H1 (cell line): ENCODE measurements around the gene ZNF648. TPM values are rescaled to one million over a fixed set of nuclear protein-coding genes. Genes with fewer than 3 reads are reported as not detected.

Source experiments
- ATF3 ChIP-seq: IDR thresholded peaks from 2 replicates; pipeline ENCODE4 v1.6.1; 2011; ENCODE audit warnings: low read depth, mild to moderate bottlenecking, low read length; ENCODE audit not compliant: insufficient read depth
- CTCF ChIP-seq, 3 experiments: IDR thresholded peaks; 1 replicate in 2 of 3; 2 replicates in 1 of 3; pipeline versions ENCODE4 v1.5.1 to v1.6.1; 2011; ENCODE audit warnings: low read length in 3 of 3, mild to moderate bottlenecking in 3 of 3, inconsistent platforms in 2 of 3, low read depth in 1 of 3, moderate library complexity in 1 of 3; ENCODE audit not compliant: insufficient read depth in 1 of 3; ENCODE audit errors: control extremely low read depth in 1 of 3
- E2F6 ChIP-seq: IDR thresholded peaks from 2 replicates; pipeline ENCODE4 v1.6.1; 2012; ENCODE audit warnings: inconsistent platforms
- FOSL1 ChIP-seq: IDR thresholded peaks from 2 replicates; pipeline ENCODE4 v1.6.1; 2011; ENCODE audit warnings: mild to moderate bottlenecking, low read depth, low read length, moderate library complexity; ENCODE audit not compliant: insufficient read depth
- GTF2F1 ChIP-seq: IDR thresholded peaks from 2 replicates; pipeline ENCODE4 v1.6.1; 2012; ENCODE audit warnings: low read depth, low read length, improper control_type of control experiment, borderline replicate concordance
- HDAC6 ChIP-seq: IDR thresholded peaks from one replicate; pipeline ENCODE4 v1.7.1; 2012; ENCODE audit warnings: low read depth, mild to moderate bottlenecking, inconsistent platforms, low read length, moderate library complexity
- KDM4A ChIP-seq: IDR thresholded peaks from one replicate; pipeline ENCODE4 v1.7.1; 2012; ENCODE audit warnings: low read depth, mild to moderate bottlenecking, moderate library complexity, low read length, inconsistent platforms; ENCODE audit not compliant: severe bottlenecking
- KDM5A ChIP-seq: fragments of 200-600 bp; IDR thresholded peaks from 2 replicates; pipeline ENCODE4 v1.7.1; 2012; ENCODE audit warnings: mild to moderate bottlenecking, low read length, inconsistent platforms, mixed read lengths
- RNF2 ChIP-seq: fragments of 200-900, 300-1000 bp; sonication (generic); IDR thresholded peaks from 2 replicates; pipeline ENCODE4 v1.7.1; 2016; ENCODE audit warnings: borderline replicate concordance, low read depth, mild to moderate bottlenecking, antibody characterized with exemption, low read length; ENCODE audit not compliant: poor library complexity, severe bottlenecking; ENCODE audit errors: missing control alignments
- SAP30 ChIP-seq: fragments of 300-600 bp; sonication (generic); IDR thresholded peaks from 2 replicates; pipeline ENCODE4 v1.7.1; 2012; ENCODE audit warnings: low read length, moderate library complexity, mild to moderate bottlenecking, inconsistent platforms; ENCODE audit not compliant: insufficient read depth, insufficient replicate concordance
- SIN3A ChIP-seq, 2 experiments: IDR thresholded peaks in 1 of 2; conservative IDR thresholded peaks in 1 of 2; 2 replicates each; pipeline ENCODE4 v1.6.1; 2011 to 2012; ENCODE audit warnings: low read length in 2 of 2, improper control_type of control experiment in 1 of 2, low read depth in 1 of 2, mild to moderate bottlenecking in 1 of 2
- SIRT6 ChIP-seq: IDR thresholded peaks from one replicate; pipeline ENCODE4 v1.7.1; 2012; ENCODE audit warnings: low read length, inconsistent platforms
- SUZ12 ChIP-seq: fragments of 200-600 bp; sonication (generic); IDR thresholded peaks from 2 replicates; pipeline ENCODE4 v1.6.1; 2012; ENCODE audit warnings: mild to moderate bottlenecking, inconsistent platforms, low read length, moderate library complexity, mixed read lengths
- TCF12 ChIP-seq: IDR thresholded peaks from 2 replicates; pipeline ENCODE4 v1.6.1; 2011; ENCODE audit warnings: low read depth, mild to moderate bottlenecking, low read length
- TEAD4 ChIP-seq: IDR thresholded peaks from 2 replicates; pipeline ENCODE4 v1.6.1; 2012; ENCODE audit warnings: low read depth, low read length, inconsistent platforms, mixed read lengths
- USF2 ChIP-seq: IDR thresholded peaks from 2 replicates; pipeline ENCODE4 v1.6.1; 2011; ENCODE audit warnings: low read length, improper control_type of control experiment
- polyA plus RNA-seq, 7 experiments: library from polyadenylated mRNA; depleted of rRNA in 3 of 7; stranded (reverse) in 5 of 7; unstranded in 2 of 7; fragments of >200 nt in 5 of 7; fragments of 200-250 nt in 2 of 7; gene quantifications; 1 replicate in 5 of 7; 2 replicates in 1 of 7; 4 replicates in 1 of 7; pipeline versions ENCODE4 v1.2.1 to v1.2.3, GENCODE V29; 2011 to 2013; ENCODE audit warnings: missing spikeins in 2 of 7, mixed read lengths in 2 of 7
- total RNA-seq: library from RNA; stranded (reverse); fragmentation: NEBNext Ultra II Directional; extraction: Animal tissue kit (Norgen Biotek cat#: 25700); gene quantifications from 2 replicates; pipeline ENCODE4 v1.2.1, GENCODE V29; 2021

The ZNF648 gene
- total and polyA plus RNA-seq, 2 of the 8 experiments (the other 6 are each of a cell fraction or from before 2014, with no cell fraction given): 0.20 to 0.53 TPM

- TF ChIP-seq RNF2: no peak
- TF ChIP-seq SIN3A (conservative IDR thresholded peaks at IDR 0.05 in 1 of 2, IDR thresholded peaks at IDR 0.05 in 1 of 2; ENCODE audit: low read depth in 1 of 2, low read length in 2 of 2): no peak
- no peak for TF ChIP-seq FOSL1
- no peak for TF ChIP-seq USF2
- TF ChIP-seq SIRT6: no peak
- TF ChIP-seq SUZ12: no peak
- TF ChIP-seq SAP30: no peak
- no peak for TF ChIP-seq GTF2F1
- no peak for TF ChIP-seq ATF3
- TF ChIP-seq E2F6: peak; percentile 54
- no peak for TF ChIP-seq TCF12
- no peak for TF ChIP-seq HDAC6
- TF ChIP-seq CTCF (IDR thresholded peaks at IDR 0.05; ENCODE audit: control extremely low read depth in 1 of 3, insufficient read depth in 1 of 3, low read depth in 1 of 3, low read length in 3 of 3): peak; percentile 18 to 46 (median 29); a peak in 3 of 4 replicates
- no peak for TF ChIP-seq KDM5A
- TF ChIP-seq TEAD4: 0 out of 2 replicates have a peak, but pooled peaks have one; percentile 1
- TF ChIP-seq KDM4A: peak; percentile 62
Measured at GRCh38 chr1:182029379-182030331, 31.9 kb downstream of the ZNF648 start (continued).
